ENCODE measurements around the gene RAB26. TPM values are rescaled to one million over a fixed set of nuclear protein-coding genes. Genes with fewer than 3 reads are reported as not detected.
A peak's percentile ranks its signal among the peaks of the same experiment; 100 is the strongest.
"Not testable (repeated sequence)": the region's sequence is repeated elsewhere in the genome, so short reads cannot be mapped to it uniquely, and the experiment has no call there.

The RAB26 gene
- total and polyA plus RNA-seq, 2 donors from 2014 or later = 1.5 to 3.0 TPM

GRCh38 chr16:2117960-2118722 lies 30.3 kb upstream of the RAB26 start:
- H3K4me3 ChIP-seq (ENCODE audit: low read length in 3 of 3); H3K9ac ChIP-seq (ENCODE audit: low read length in 3 of 3); H3K36me3 ChIP-seq (ENCODE audit: control insufficient read depth in 2 of 3, insufficient read depth in 3 of 3, low read length in 3 of 3); H3K9me3 ChIP-seq (ENCODE audit: control insufficient read depth in 2 of 3, insufficient read depth in 1 of 3, low read length in 3 of 3); H3K27ac ChIP-seq (ENCODE audit: low read depth in 2 of 2, low read length in 2 of 2); intact Hi-C loops (cut with DNase I); FAIRE-seq; H3K4me1 ChIP-seq (ENCODE audit: control insufficient read depth in 2 of 3, insufficient read depth in 2 of 3, low read depth in 1 of 3, low read length in 3 of 3); H3K27me3 ChIP-seq (ENCODE audit: control insufficient read depth, insufficient read depth, low read length): not testable (repeated sequence)
- peak in 1 of 5 donors; percentile 70 for DNase-seq

- FAIRE-seq; intact Hi-C loops (cut with DNase I): not testable (repeated sequence)
These were observed 27.1 kb upstream of the RAB26 start for GRCh38 chr16:2121325-2121724.

GRCh38 chr16:2121853-2122252 lies 26.6 kb upstream of the RAB26 start:
- intact Hi-C loops (cut with DNase I) = no loop called here
- DNase-seq = peak in 1 of 5 donors; percentile 75
- H3K9ac ChIP-seq (ENCODE audit: low read length in 3 of 3) = no peak overlapping the region

More at GRCh38 chr16:2121325-2121724, 27.1 kb upstream of the RAB26 start:
- DNase-seq = peak in 3 of 5 donors; percentile 28 to 63 (median 47)
- not testable (repeated sequence) for H3K27ac ChIP-seq (ENCODE audit: low read depth in 2 of 2, low read length in 2 of 2); H3K9me3 ChIP-seq (ENCODE audit: control insufficient read depth in 2 of 3, insufficient read depth in 1 of 3, low read length in 3 of 3); H3K27me3 ChIP-seq (ENCODE audit: control insufficient read depth, insufficient read depth, low read length); H3K9ac ChIP-seq (ENCODE audit: low read length in 3 of 3); H3K4me3 ChIP-seq (ENCODE audit: low read length in 3 of 3); H3K36me3 ChIP-seq (ENCODE audit: control insufficient read depth in 2 of 3, insufficient read depth in 3 of 3, low read length in 3 of 3)
- peaks cover 0 to 11% (median 0%) of the 10 kb centered on the region in 3 donors for H3K4me1 ChIP-seq (ENCODE audit: control insufficient read depth in 2 of 3, insufficient read depth in 2 of 3, low read depth in 1 of 3, low read length in 3 of 3)

GRCh38 chr16:2122429-2122828 lies 26.0 kb upstream of the RAB26 start:
- FAIRE-seq = no peak
- peak in 1 of 5 donors; percentile 76 for DNase-seq
- intact Hi-C loops (cut with DNase I) = no loop called here
- H3K9ac ChIP-seq (ENCODE audit: low read length in 3 of 3) = no peak overlapping the region
- no peak overlapping the region for H3K27ac ChIP-seq (ENCODE audit: low read depth in 2 of 2, low read length in 2 of 2)
- H3K4me1 ChIP-seq (ENCODE audit: control insufficient read depth in 2 of 3, insufficient read depth in 2 of 3, low read depth in 1 of 3, low read length in 3 of 3) = peaks cover 0 to 16% (median 0%) of the 10 kb centered on the region in 3 donors
- H3K9me3 ChIP-seq (ENCODE audit: control insufficient read depth in 2 of 3, insufficient read depth in 1 of 3, low read length in 3 of 3) = no peaks in the 10 kb centered on the region
- no peaks in the 10 kb centered on the region for H3K36me3 ChIP-seq (ENCODE audit: control insufficient read depth in 2 of 3, insufficient read depth in 3 of 3, low read length in 3 of 3)
- TF ChIP-seq CTCF (IDR thresholded peaks at IDR 0.05; ENCODE audit: borderline replicate concordance, extremely low read depth, insufficient read depth) = no peak
- H3K4me3 ChIP-seq (ENCODE audit: low read length in 3 of 3) = no peak overlapping the region
- H3K27me3 ChIP-seq (ENCODE audit: control insufficient read depth, insufficient read depth, low read length) = no peaks in the 10 kb centered on the region

More at GRCh38 chr16:2121853-2122252, 26.6 kb upstream of the RAB26 start:
- no peak for FAIRE-seq
- no peak for TF ChIP-seq CTCF (IDR thresholded peaks at IDR 0.05; ENCODE audit: borderline replicate concordance, extremely low read depth, insufficient read depth)
- Histone ChIP-seq H3K9me3 (ENCODE audit: control insufficient read depth in 2 of 3, insufficient read depth in 1 of 3, low read length in 3 of 3) (no peaks in the 10 kb centered on the region), H3K4me1 (ENCODE audit: control insufficient read depth in 2 of 3, insufficient read depth in 2 of 3, low read depth in 1 of 3, low read length in 3 of 3) (peaks cover 0 to 12% (median 0%) of the 10 kb centered on the region in 3 donors), H3K27me3 (ENCODE audit: control insufficient read depth, insufficient read depth, low read length) (no peaks in the 10 kb centered on the region), H3K27ac (ENCODE audit: low read depth in 2 of 2, low read length in 2 of 2) (no peak overlapping the region), H3K36me3 (ENCODE audit: control insufficient read depth in 2 of 3, insufficient read depth in 3 of 3, low read length in 3 of 3) (no peaks in the 10 kb centered on the region), H3K4me3 (ENCODE audit: low read length in 3 of 3) (no peak overlapping the region)

- FAIRE-seq; H3K9me3 ChIP-seq (ENCODE audit: control insufficient read depth in 2 of 3, insufficient read depth in 1 of 3, low read length in 3 of 3); H3K4me3 ChIP-seq (ENCODE audit: low read length in 3 of 3); intact Hi-C loops (cut with DNase I); H3K27ac ChIP-seq (ENCODE audit: low read depth in 2 of 2, low read length in 2 of 2); H3K27me3 ChIP-seq (ENCODE audit: control insufficient read depth, insufficient read depth, low read length); H3K36me3 ChIP-seq (ENCODE audit: control insufficient read depth in 2 of 3, insufficient read depth in 3 of 3, low read length in 3 of 3); H3K9ac ChIP-seq (ENCODE audit: low read length in 3 of 3): not testable (repeated sequence)
- DNase-seq = peak in 1 of 5 donors; percentile 46
- peaks cover 0 to 16% (median 0%) of the 10 kb centered on the region in 3 donors for H3K4me1 ChIP-seq (ENCODE audit: control insufficient read depth in 2 of 3, insufficient read depth in 2 of 3, low read depth in 1 of 3, low read length in 3 of 3)
These were observed 25.3 kb upstream of the RAB26 start for GRCh38 chr16:2122934-2123683.

GRCh38 chr16:2123706-2124376 lies 24.6 kb upstream of the RAB26 start:
- H3K36me3 ChIP-seq (ENCODE audit: control insufficient read depth in 2 of 3, insufficient read depth in 3 of 3, low read length in 3 of 3); intact Hi-C loops (cut with DNase I); H3K9me3 ChIP-seq (ENCODE audit: control insufficient read depth in 2 of 3, insufficient read depth in 1 of 3, low read length in 3 of 3); H3K27me3 ChIP-seq (ENCODE audit: control insufficient read depth, insufficient read depth, low read length); FAIRE-seq; H3K9ac ChIP-seq (ENCODE audit: low read length in 3 of 3); H3K4me3 ChIP-seq (ENCODE audit: low read length in 3 of 3): not testable (repeated sequence)
- H3K4me1 ChIP-seq (ENCODE audit: control insufficient read depth in 2 of 3, insufficient read depth in 2 of 3, low read depth in 1 of 3, low read length in 3 of 3) = peaks cover 0 to 18% (median 0%) of the 10 kb centered on the region in 3 donors
- H3K27ac ChIP-seq (ENCODE audit: low read depth in 2 of 2, low read length in 2 of 2) = peak overlapping the region; percentile 47 to 76
- DNase-seq = peak in 1 of 5 donors; percentile 76
